MM.1S (cell line): Measurements from ENCODE around the gene TEX44.
"Not testable (repeated sequence)": the region's sequence is repeated elsewhere in the genome, so short reads cannot be mapped to it uniquely, and the experiment has no call there.

ENCODE experiments used
- CTCF ChIP-seq: fragments of 300-600 bp; sonication (generic); IDR thresholded peaks from 2 replicates; pipeline ENCODE4 v1.5.1; 2016; ENCODE audit warnings: antibody characterized with exemption, low read length, mixed read lengths
- EZH2 ChIP-seq: fragments of 300-600 bp; sonication (generic); optimal IDR thresholded peaks from 2 replicates; pipeline ENCODE3; 2017; ENCODE audit warnings: low read depth, mild to moderate bottlenecking, antibody characterized with exemption, low read length, mixed read lengths

- not testable (repeated sequence) for TF ChIP-seq CTCF, EZH2
These were observed 14.0 kb upstream of the TEX44 start for GRCh38 chr2:231578655-231579054.
